ENCODE measurements around the gene KIF26B. TPM values are rescaled to one million over a fixed set of nuclear protein-coding genes. Genes with fewer than 3 reads are reported as not detected.

The KIF26B gene
- polyA plus RNA-seq, 1 donor from 2014 or later = 6.3 TPM

- Histone ChIP-seq H3K36me3 (ENCODE audit: insufficient read depth, low read length) (no peaks in the 10 kb centered on the region), H3K4me3 (ENCODE audit: low read length) (no peak overlapping the region), H3K27me3 (ENCODE audit: insufficient read depth, low read depth, low read length) (no peaks in the 10 kb centered on the region), H3F3A (ENCODE audit: insufficient read depth, low read length, poor library complexity, severe bottlenecking) (no peaks in the 10 kb centered on the region), H2AFZ (ENCODE audit: low read depth, low read length) (no peak overlapping the region), H3K9me3 (ENCODE audit: low read length) (no peaks in the 10 kb centered on the region), H3K4me2 (ENCODE audit: low read length) (no peak overlapping the region), H3K79me2 (replicated peaks; ENCODE audit: insufficient read depth, low read length) (no peaks in the 10 kb centered on the region), H3K27ac (ENCODE audit: low read length) (no peak overlapping the region), H3K9ac (ENCODE audit: low read length) (no peak overlapping the region), H3K9me2 (ENCODE audit: insufficient read depth, low read length) (no peaks in the 10 kb centered on the region), H4K20me1 (ENCODE audit: insufficient read depth) (no peaks in the 10 kb centered on the region)
- TF ChIP-seq TAF1 (IDR thresholded peaks at IDR 0.05; ENCODE audit: low read depth) (no peak), EP300 (conservative IDR thresholded peaks at IDR 0.05; ENCODE audit: poor library complexity, severe bottlenecking) (no peak), SMC3 (conservative IDR thresholded peaks at IDR 0.05; ENCODE audit: poor library complexity) (no peak), EZH2 (IDR thresholded peaks at IDR 0.05; ENCODE audit: borderline replicate concordance, insufficient read depth, low read length, poor library complexity, severe bottlenecking) (no peak), RAD21 (conservative IDR thresholded peaks at IDR 0.05) (no peak), REST (IDR thresholded peaks at IDR 0.05; ENCODE audit: borderline replicate concordance) (no peak), MXI1 (conservative IDR thresholded peaks at IDR 0.05; ENCODE audit: poor library complexity, severe bottlenecking) (no peak), POLR2AphosphoS5 (IDR thresholded peaks at IDR 0.05) (no peak)
- TF ChIP-seq, protein P1, sequence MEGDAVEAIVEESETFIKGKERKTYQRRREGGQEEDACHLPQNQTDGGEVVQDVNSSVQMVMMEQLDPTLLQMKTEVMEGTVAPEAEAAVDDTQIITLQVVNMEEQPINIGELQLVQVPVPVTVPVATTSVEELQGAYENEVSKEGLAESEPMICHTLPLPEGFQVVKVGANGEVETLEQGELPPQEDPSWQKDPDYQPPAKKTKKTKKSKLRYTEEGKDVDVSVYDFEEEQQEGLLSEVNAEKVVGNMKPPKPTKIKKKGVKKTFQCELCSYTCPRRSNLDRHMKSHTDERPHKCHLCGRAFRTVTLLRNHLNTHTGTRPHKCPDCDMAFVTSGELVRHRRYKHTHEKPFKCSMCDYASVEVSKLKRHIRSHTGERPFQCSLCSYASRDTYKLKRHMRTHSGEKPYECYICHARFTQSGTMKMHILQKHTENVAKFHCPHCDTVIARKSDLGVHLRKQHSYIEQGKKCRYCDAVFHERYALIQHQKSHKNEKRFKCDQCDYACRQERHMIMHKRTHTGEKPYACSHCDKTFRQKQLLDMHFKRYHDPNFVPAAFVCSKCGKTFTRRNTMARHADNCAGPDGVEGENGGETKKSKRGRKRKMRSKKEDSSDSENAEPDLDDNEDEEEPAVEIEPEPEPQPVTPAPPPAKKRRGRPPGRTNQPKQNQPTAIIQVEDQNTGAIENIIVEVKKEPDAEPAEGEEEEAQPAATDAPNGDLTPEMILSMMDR (IDR thresholded peaks at IDR 0.05; ENCODE audit: poor library complexity, severe bottlenecking) = no peak
Measured at GRCh38 chr1:245462161-245462560, 307.4 kb downstream of the KIF26B start.

- Histone ChIP-seq H3K27ac (ENCODE audit: low read length) (no peak overlapping the region), H3K9ac (ENCODE audit: low read length) (no peak overlapping the region), H3K27me3 (ENCODE audit: insufficient read depth, low read depth, low read length) (no peaks in the 10 kb centered on the region), H3K4me2 (ENCODE audit: low read length) (no peak overlapping the region), H3K9me3 (ENCODE audit: low read length) (no peaks in the 10 kb centered on the region), H3K4me3 (ENCODE audit: low read length) (no peak overlapping the region), H4K20me1 (ENCODE audit: insufficient read depth) (no peaks in the 10 kb centered on the region), H3K36me3 (ENCODE audit: insufficient read depth, low read length) (no peaks in the 10 kb centered on the region), H2AFZ (ENCODE audit: low read depth, low read length) (no peak overlapping the region), H3F3A (ENCODE audit: insufficient read depth, low read length, poor library complexity, severe bottlenecking) (no peaks in the 10 kb centered on the region), H3K79me2 (replicated peaks; ENCODE audit: insufficient read depth, low read length) (no peaks in the 10 kb centered on the region), H3K9me2 (ENCODE audit: insufficient read depth, low read length) (no peaks in the 10 kb centered on the region)
- no peak for TF ChIP-seq MXI1 (conservative IDR thresholded peaks at IDR 0.05; ENCODE audit: poor library complexity, severe bottlenecking)
- TF ChIP-seq, protein P1 (IDR thresholded peaks at IDR 0.05; ENCODE audit: poor library complexity, severe bottlenecking) = no peak
Measured at GRCh38 chr1:245463392-245464165, 308.8 kb downstream of the KIF26B start.

Measured in neural cell (in vitro differentiated cells).